HEK293 (cell line): ENCODE measurements around the gene C2CD4C.

Experiments used
- CTCF ChIA-PET: fragments of 350-600 bp; formaldehyde crosslinking; extraction: SDS; loops from one replicate; lab custom pipeline; 2021; ENCODE audit warnings: antibody characterized with exemption; lab: Yijun Ruan, JAX
- POLR2A ChIA-PET: fragments of 300-600 bp; formaldehyde crosslinking; extraction: SDS; loops from one replicate; lab custom pipeline; 2020; ENCODE audit warnings: antibody characterized with exemption, inconsistent platforms; lab: Yijun Ruan, JAX
- H3K27ac ChIP-seq: fragments of 200-500 bp; sonication (Bioruptor generic); 2 replicates; pipeline ENCODE4 v1.5.1; 2014; ENCODE audit warnings: low read depth, low read length, control low read depth, inconsistent platforms; ENCODE audit errors: extremely low read depth
- H3K36me3 ChIP-seq, 2 experiments: fragments of 200-500 bp in 1 of 2; sonication (Bioruptor generic) in 1 of 2; 1 replicate in 1 of 2; 2 replicates in 1 of 2; pipeline ENCODE4 v1.5.1; 2014 to 2017; ENCODE audit warnings: inconsistent platforms in 2 of 2, low read length in 2 of 2; ENCODE audit not compliant: control insufficient read depth in 2 of 2, insufficient read depth in 1 of 2
- H3K4me1 ChIP-seq: fragments of 200-500 bp; sonication (Bioruptor generic); 2 replicates; pipeline ENCODE4 v1.5.1; 2014; ENCODE audit warnings: mild to moderate bottlenecking, low read length, inconsistent platforms; ENCODE audit not compliant: control insufficient read depth, insufficient read depth
- H3K4me3 ChIP-seq: 2 replicates; pipeline ENCODE4 v1.5.1; 2011; ENCODE audit warnings: low read depth, mild to moderate bottlenecking, control low read depth, low read length, moderate library complexity
- H3K9me3 ChIP-seq: fragments of 200-500 bp; sonication (Bioruptor generic); 2 replicates; pipeline ENCODE4 v1.5.1; 2014; ENCODE audit warnings: low read depth, low read length, inconsistent platforms; ENCODE audit not compliant: control insufficient read depth, insufficient read depth
- GLI2 ChIP-seq: fragments of 450-650 bp; formaldehyde crosslinking; IDR thresholded peaks from 2 replicates; pipeline ENCODE4; 2017; ENCODE audit warnings: missing biosample characterization, missing genetic modification characterization, low read depth, borderline replicate concordance
- GLIS2 ChIP-seq: fragments of 450-650 bp; formaldehyde crosslinking; IDR thresholded peaks from 2 replicates; pipeline ENCODE4 v1.5.1; 2016; ENCODE audit warnings: missing biosample characterization, missing genetic modification characterization
- HIC1 ChIP-seq: fragments of 450-650 bp; formaldehyde crosslinking; IDR thresholded peaks from 2 replicates; pipeline ENCODE4 v1.5.1; 2016; ENCODE audit warnings: missing biosample characterization, missing genetic modification characterization
- HOXA7 ChIP-seq: sonication (generic); formaldehyde crosslinking; IDR thresholded peaks from 2 replicates; pipeline ENCODE4 v1.8.1; 2022; ENCODE audit warnings: missing genetic modification reagents, borderline replicate concordance
- KLF7 ChIP-seq: fragments of 450-650 bp; formaldehyde crosslinking; IDR thresholded peaks from 2 replicates; pipeline ENCODE4 v1.5.1; 2016; ENCODE audit warnings: missing biosample characterization, missing genetic modification characterization, borderline replicate concordance
- PBX3 ChIP-seq: sonication (generic); formaldehyde crosslinking; IDR thresholded peaks from 2 replicates; pipeline ENCODE4 v1.8.1; 2022; ENCODE audit warnings: mild to moderate bottlenecking, moderate library complexity, missing genetic modification reagents
- SCRT2 ChIP-seq: fragments of 450-650 bp; formaldehyde crosslinking; IDR thresholded peaks from 2 replicates; pipeline ENCODE4 v1.5.1; 2016; ENCODE audit warnings: missing biosample characterization, missing genetic modification characterization
- SETDB1 ChIP-seq: IDR thresholded peaks from one replicate; pipeline ENCODE4 v1.6.1; 2017; ENCODE audit warnings: mild to moderate bottlenecking, low read length, moderate library complexity, mixed read lengths; ENCODE audit not compliant: insufficient read length
- ZBTB20 ChIP-seq: fragments of 450-650 bp; formaldehyde crosslinking; IDR thresholded peaks from 2 replicates; pipeline ENCODE4 v1.5.1; 2016; ENCODE audit warnings: missing biosample characterization, missing genetic modification characterization
- ZBTB48 ChIP-seq: fragments of 450-650 bp; formaldehyde crosslinking; IDR thresholded peaks from 2 replicates; pipeline ENCODE4 v1.5.1; 2016; ENCODE audit warnings: missing biosample characterization, missing genetic modification characterization
- ZIC2 ChIP-seq: fragments of 450-650 bp; formaldehyde crosslinking; IDR thresholded peaks from 2 replicates; pipeline ENCODE4 v1.5.1; 2016; ENCODE audit warnings: missing biosample characterization, missing genetic modification characterization
- ZNF114 ChIP-seq: fragments of 450-650 bp; formaldehyde crosslinking; IDR thresholded peaks from 2 replicates; pipeline ENCODE4 v1.5.0; 2017; ENCODE audit warnings: missing biosample characterization, missing genetic modification characterization
- ZNF362 ChIP-seq: fragments of 450-650 bp; formaldehyde crosslinking; IDR thresholded peaks from 2 replicates; pipeline ENCODE4 v1.5.1; 2016; ENCODE audit warnings: missing biosample characterization, missing genetic modification characterization
- ZNF48 ChIP-seq: fragments of 450-650 bp; formaldehyde crosslinking; IDR thresholded peaks from 2 replicates; pipeline ENCODE4 v1.5.1; 2016; ENCODE audit warnings: missing biosample characterization, missing genetic modification characterization
- ZNF560 ChIP-seq: fragments of 450-650 bp; formaldehyde crosslinking; IDR thresholded peaks from 2 replicates; pipeline ENCODE4 v1.5.1; 2017; ENCODE audit warnings: missing biosample characterization, missing genetic modification characterization, borderline replicate concordance
- ZNF623 ChIP-seq: fragments of 450-650 bp; formaldehyde crosslinking; IDR thresholded peaks from 2 replicates; pipeline ENCODE4 v1.5.1; 2016; ENCODE audit warnings: missing biosample characterization, missing genetic modification characterization
- ZNF692 ChIP-seq: fragments of 450-650 bp; formaldehyde crosslinking; IDR thresholded peaks from 2 replicates; pipeline ENCODE4 v1.5.1; 2016; ENCODE audit warnings: missing biosample characterization, missing genetic modification characterization
- ZNF707 ChIP-seq: fragments of 450-650 bp; formaldehyde crosslinking; IDR thresholded peaks from 2 replicates; pipeline ENCODE4 v1.5.1; 2016; ENCODE audit warnings: missing biosample characterization, missing genetic modification characterization
- ZNF843 ChIP-seq: fragments of 450-650 bp; formaldehyde crosslinking; IDR thresholded peaks from 2 replicates; pipeline ENCODE4 v1.5.1; 2016; ENCODE audit warnings: missing biosample characterization, missing genetic modification characterization

C2CD4C gene

GRCh38 chr19:457636-458035 lies 48.7 kb upstream of the C2CD4C start:
- Histone ChIP-seq H3K36me3 (peaks cover 0 to 14% of the 10 kb centered on the region in 2 experiments; a peak in 1 of 3 replicates), H3K27ac (no peak overlapping the region), H3K9me3 (no peaks in the 10 kb centered on the region), H3K4me1 (no peaks in the 10 kb centered on the region), H3K4me3 (no peak overlapping the region)
- no peak for TF ChIP-seq SCRT2 (tag by site-specific recombination)
- no peak for TF ChIP-seq HOXA7 (CRISPR knock-in tag)
- TF ChIP-seq PBX3 (CRISPR knock-in tag) = no peak
- no peak for TF ChIP-seq KLF7
- no peak for TF ChIP-seq SETDB1
- no peak for TF ChIP-seq ZIC2 (tag by site-specific recombination)
- CTCF ChIA-PET = no interaction called here
- POLR2A ChIA-PET = no interaction called here

GRCh38 chr19:456547-457110 lies 47.7 kb upstream of the C2CD4C start:
- TF ChIP-seq ZNF114 (tag by site-specific recombination) = no peak
- peak; percentile 84 for TF ChIP-seq ZIC2 (tag by site-specific recombination)
- TF ChIP-seq ZNF623 (tag by site-specific recombination) = peak; percentile 85
- TF ChIP-seq GLI2 (tag by site-specific recombination) = no peak
- no peak for TF ChIP-seq KLF7
- ChIA-PET CTCF (interaction anchor here (0.6 kb wide), 1 partner anchor 53 kb away, joined by 3 read pairs; no protein-coding TSS in a partner anchor), POLR2A (no interaction called here)
- H3K27ac ChIP-seq = no peak overlapping the region
- no peak overlapping the region for H3K4me3 ChIP-seq
- peaks cover 0 to 14% of the 10 kb centered on the region in 2 experiments; a peak in 1 of 3 replicates for H3K36me3 ChIP-seq
- no peaks in the 10 kb centered on the region for H3K9me3 ChIP-seq
- no peaks in the 10 kb centered on the region for H3K4me1 ChIP-seq

GRCh38 chr19:455851-456546 lies 47.1 kb upstream of the C2CD4C start:
- CTCF ChIA-PET = no interaction called here
- no peaks in the 10 kb centered on the region for H3K4me1 ChIP-seq
- no peak overlapping the region for H3K4me3 ChIP-seq
- POLR2A ChIA-PET = no interaction called here
- H3K27ac ChIP-seq = no peak overlapping the region
- TF ChIP-seq ZBTB48 (tag by site-specific recombination) = 0 out of 2 replicates have a peak, but pooled peaks have one; percentile 18
- no peak for TF ChIP-seq KLF7
- peaks cover 0 to 14% of the 10 kb centered on the region in 2 experiments; a peak in 1 of 3 replicates for H3K36me3 ChIP-seq
- H3K9me3 ChIP-seq = no peaks in the 10 kb centered on the region

GRCh38 chr19:455031-455705 lies 46.2 kb upstream of the C2CD4C start:
- H3K27ac ChIP-seq = no peak overlapping the region
- no peaks in the 10 kb centered on the region for H3K4me1 ChIP-seq
- peaks cover 0 to 14% of the 10 kb centered on the region in 2 experiments; a peak in 1 of 3 replicates for H3K36me3 ChIP-seq
- POLR2A ChIA-PET = no interaction called here
- TF ChIP-seq HIC1 (tag by site-specific recombination) = no peak
- TF ChIP-seq ZBTB20 (tag by site-specific recombination) = no peak
- TF ChIP-seq ZNF843 (tag by site-specific recombination) = no peak
- no peak for TF ChIP-seq ZNF692
- TF ChIP-seq ZNF48 (tag by site-specific recombination) = no peak
- TF ChIP-seq ZNF362 (tag by site-specific recombination) = no peak
- TF ChIP-seq ZNF560 (tag by site-specific recombination) = no peak
- no peak for TF ChIP-seq GLIS2
- TF ChIP-seq ZNF707 (tag by site-specific recombination) = no peak
- TF ChIP-seq, all 188 proteins: peak for 0
- Histone ChIP-seq H3K4me3 (no peak overlapping the region), H3K9me3 (no peaks in the 10 kb centered on the region)
- CTCF ChIA-PET = no interaction called here
